Activated CD4-positive, alpha-beta memory T cell treated with anti-CD3 and anti-CD28 coated beads for 36 hours (primary cell): Measurements from ENCODE around the gene CHI3L2. TPM values are rescaled to one million over a fixed set of nuclear protein-coding genes. Genes with fewer than 3 reads are reported as not detected.

Experiments used
- CTCF ChIA-PET: fragments of 350-600 bp; sonication (Branson Sonifier 250); formaldehyde crosslinking; loops from one replicate; lab custom pipeline; 2021; ENCODE audit warnings: antibody characterized with exemption, inconsistent platforms; lab: Charles Lee
- POLR2A ChIA-PET: fragments of 350-600 bp; sonication (Branson Sonifier 250); formaldehyde crosslinking; loops from one replicate; lab custom pipeline; 2021; ENCODE audit warnings: antibody characterized with exemption; lab: Charles Lee
- DNase-seq: peaks from one replicate; pipeline ENCODE4 v3.0.0-alpha.2; 2020
- H3K27ac Mint-ChIP-seq: one replicate; pipeline ENCODE4 v1.8.0; 2021; ENCODE audit warnings: mixed read lengths
- H3K27me3 Mint-ChIP-seq: one replicate; pipeline ENCODE4 v1.8.0; 2021; ENCODE audit warnings: mixed read lengths
- H3K36me3 Mint-ChIP-seq: one replicate; pipeline ENCODE4 v1.8.0; 2021; ENCODE audit warnings: mixed read lengths
- H3K4me1 Mint-ChIP-seq: one replicate; pipeline ENCODE4 v1.8.0; 2021; ENCODE audit warnings: low read depth, mixed read lengths
- H3K4me3 Mint-ChIP-seq: one replicate; pipeline ENCODE4 v1.8.0; 2021; ENCODE audit warnings: mild to moderate bottlenecking, mixed read lengths
- H3K9me3 Mint-ChIP-seq: one replicate; pipeline ENCODE4 v1.8.0; 2021; ENCODE audit warnings: mixed read lengths
- intact Hi-C: fragments of 100-400 bp; cut with micrococcal nuclease; formaldehyde crosslinking; loops from one replicate; pipeline ENCODE4 v1.15.1; 2023
- total RNA-seq, 2 experiments: library from RNA; stranded (reverse); gene quantifications; one replicate each; pipeline ENCODE4 v1.2.3, GENCODE V29; 2021

The CHI3L2 gene
- total RNA-seq, 2 experiments from 2014 or later: 2.2 to 2.8 TPM

DNA sequence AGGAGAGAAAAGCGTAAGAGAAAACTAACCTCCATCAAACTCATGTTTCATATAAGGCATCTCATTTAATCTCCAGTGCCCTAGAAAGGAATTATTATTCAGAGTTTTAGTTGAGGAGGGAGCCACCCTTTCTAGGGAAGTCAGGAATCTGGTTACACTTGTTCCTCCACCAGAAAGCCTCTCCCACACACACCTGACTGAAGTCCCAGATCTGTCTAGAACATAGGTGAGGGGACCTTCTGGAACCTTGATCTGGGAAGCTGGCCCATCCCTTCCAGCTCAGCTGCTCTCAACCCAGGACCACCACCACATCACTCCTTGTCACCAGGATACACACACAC is 25.2 kb upstream of the CHI3L2 start:
- ChIA-PET CTCF (interaction anchor here (1.5 to 7.8 kb wide), 4 partner anchors 15 to 24 kb away, joined by 4 to 143 read pairs (median 6); no protein-coding TSS in a partner anchor), POLR2A (interaction anchor here (0.8 to 13.7 kb wide), 3 partner anchors 11 to 23 kb away, joined by 3 to 256 read pairs (median 4); no protein-coding TSS in a partner anchor)
- H3K27ac Mint-ChIP-seq: peak overlapping the region; percentile 97
- peaks cover 43% of the 10 kb centered on the region for H3K4me1 Mint-ChIP-seq
- no peaks in the 10 kb centered on the region for H3K27me3 Mint-ChIP-seq
- H3K9me3 Mint-ChIP-seq: no peaks in the 10 kb centered on the region
- intact Hi-C loops: loop anchor here (5.0 to 10.0 kb wide), 5 partner anchors 238 to 555 kb away; partner anchors contain the start of genes ATP5PB, DDX20, LRIF1 and WDR77
- peak overlapping the region; percentile 92 for H3K4me3 Mint-ChIP-seq
- H3K36me3 Mint-ChIP-seq: peaks cover 33% of the 10 kb centered on the region
- DNase-seq: no peak

- ChIA-PET POLR2A (interaction anchor here (0.9 to 13.7 kb wide), 3 partner anchors 11 to 15 kb away, joined by 4 to 256 read pairs (median 12); no protein-coding TSS in a partner anchor), CTCF (interaction anchor here (1.5 to 7.8 kb wide), 2 partner anchors 15 to 20 kb away, joined by 6 to 143 read pairs; no protein-coding TSS in a partner anchor)
- intact Hi-C loops: loop anchor here (5.0 to 10.0 kb wide), 5 partner anchors 238 to 554 kb away; partner anchors contain the start of genes ATP5PB, DDX20, LRIF1 and WDR77
- H3K36me3 Mint-ChIP-seq: peaks cover 26% of the 10 kb centered on the region
- peak overlapping the region; percentile 97 for H3K27ac Mint-ChIP-seq
- no peak for DNase-seq
- H3K9me3 Mint-ChIP-seq: no peaks in the 10 kb centered on the region
- no peaks in the 10 kb centered on the region for H3K27me3 Mint-ChIP-seq
- H3K4me3 Mint-ChIP-seq: peak overlapping the region; percentile 92
- peaks cover 38% of the 10 kb centered on the region for H3K4me1 Mint-ChIP-seq
Measured at GRCh38 chr1:111202707-111203623, 24.5 kb upstream of the CHI3L2 start.

DNA sequence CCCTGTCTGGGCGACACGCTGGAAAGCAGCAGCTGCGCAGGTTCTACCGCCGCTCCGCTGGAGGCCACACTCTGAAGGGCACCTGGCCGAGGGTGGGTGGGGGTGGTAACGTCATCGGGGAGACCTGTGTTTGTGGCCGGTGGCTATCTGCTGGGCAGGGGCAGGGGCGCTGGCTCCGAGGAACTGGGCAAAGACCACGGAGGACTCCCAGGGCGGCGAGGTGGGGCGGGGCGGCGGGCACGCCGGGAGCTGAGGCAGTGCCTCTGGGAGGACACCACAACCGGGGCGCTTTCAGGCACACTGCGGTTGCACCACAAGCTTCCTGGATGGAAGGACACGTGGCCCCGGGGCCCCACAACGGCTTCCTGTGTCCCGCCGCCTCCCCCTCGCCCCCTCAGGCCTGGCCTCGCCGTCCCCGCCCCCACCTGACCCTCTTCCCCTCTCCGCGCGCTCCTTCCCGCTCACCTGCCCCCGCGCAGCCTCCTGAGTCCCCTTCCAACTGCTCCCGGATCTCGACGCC is 23.8 kb upstream of the CHI3L2 start:
- peaks cover 19% of the 10 kb centered on the region for H3K36me3 Mint-ChIP-seq
- peak overlapping the region; percentile 92 for H3K4me3 Mint-ChIP-seq
- H3K9me3 Mint-ChIP-seq: no peaks in the 10 kb centered on the region
- no peaks in the 10 kb centered on the region for H3K27me3 Mint-ChIP-seq
- H3K27ac Mint-ChIP-seq: peak overlapping the region; percentile 97
- POLR2A ChIA-PET: interaction anchor here (1.0 to 13.7 kb wide), 3 partner anchors 8 to 14 kb away, joined by 4 to 256 read pairs (median 12); no protein-coding TSS in a partner anchor
- CTCF ChIA-PET: interaction anchor here (1.5 to 7.8 kb wide), 2 partner anchors 14 to 19 kb away, joined by 6 to 143 read pairs; no protein-coding TSS in a partner anchor
- intact Hi-C loops: loop anchor here (1.0 to 10.0 kb wide), 6 partner anchors 12 to 554 kb away; partner anchors contain the start of genes ATP5PB, DDX20, LRIF1 and WDR77
- peaks cover 38% of the 10 kb centered on the region for H3K4me1 Mint-ChIP-seq
- peak; percentile 93 for DNase-seq

DNA sequence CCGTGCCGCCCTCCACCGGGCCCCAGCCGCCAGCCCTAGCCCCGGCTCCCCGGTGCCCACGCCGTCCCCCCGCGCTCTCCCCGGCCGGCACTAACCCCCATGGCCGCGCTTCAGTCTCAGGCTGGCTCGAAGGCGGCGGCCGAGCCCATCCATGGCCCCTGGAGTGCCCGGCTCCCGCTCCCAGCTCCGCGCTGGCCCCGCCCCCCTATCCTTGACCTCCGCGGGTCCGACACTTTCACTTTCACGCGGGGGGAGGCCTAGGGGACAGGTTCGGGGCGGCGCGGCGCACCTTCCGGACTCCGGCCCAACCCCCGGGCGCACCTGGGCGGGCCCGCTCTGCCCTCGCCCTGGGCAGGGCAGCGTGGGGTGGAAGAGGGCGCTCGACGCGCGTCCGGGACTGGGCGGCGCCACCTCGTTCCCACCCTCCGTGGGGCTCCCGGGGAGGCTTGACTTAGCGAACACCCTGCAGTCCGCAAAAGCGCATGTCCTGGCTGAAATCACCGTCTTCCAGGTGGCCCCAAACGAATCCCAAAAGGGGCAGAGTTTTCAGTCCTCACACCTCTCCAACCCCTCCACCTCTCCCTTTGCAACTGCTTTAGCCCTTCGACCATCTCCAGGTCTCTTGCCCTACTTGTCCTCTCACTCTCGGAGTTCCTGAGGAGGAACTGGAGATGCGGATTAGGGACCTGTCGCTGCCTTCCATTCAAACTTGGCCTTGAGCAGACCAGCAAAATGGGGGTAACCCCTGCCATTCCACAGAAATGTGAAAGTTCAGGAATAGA is 23.1 kb upstream of the CHI3L2 start:
- H3K4me3 Mint-ChIP-seq: peak overlapping the region; percentile 92
- DNase-seq: peak; percentile 79
- H3K9me3 Mint-ChIP-seq: no peaks in the 10 kb centered on the region
- H3K36me3 Mint-ChIP-seq: peaks cover 12% of the 10 kb centered on the region
- POLR2A ChIA-PET: interaction anchor here (1.0 to 13.7 kb wide), 3 partner anchors 9 to 13 kb away, joined by 4 to 256 read pairs (median 12); no protein-coding TSS in a partner anchor
- intact Hi-C loops: loop anchor here (1.0 to 10.0 kb wide), 6 partner anchors 11 to 553 kb away; partner anchors contain the start of genes ATP5PB, DDX20, LRIF1 and WDR77
- peaks cover 38% of the 10 kb centered on the region for H3K4me1 Mint-ChIP-seq
- H3K27me3 Mint-ChIP-seq: no peaks in the 10 kb centered on the region
- peak overlapping the region; percentile 97 for H3K27ac Mint-ChIP-seq
- CTCF ChIA-PET: interaction anchor here (1.5 to 7.8 kb wide), 2 partner anchors 13 to 19 kb away, joined by 6 to 143 read pairs; no protein-coding TSS in a partner anchor

DNA sequence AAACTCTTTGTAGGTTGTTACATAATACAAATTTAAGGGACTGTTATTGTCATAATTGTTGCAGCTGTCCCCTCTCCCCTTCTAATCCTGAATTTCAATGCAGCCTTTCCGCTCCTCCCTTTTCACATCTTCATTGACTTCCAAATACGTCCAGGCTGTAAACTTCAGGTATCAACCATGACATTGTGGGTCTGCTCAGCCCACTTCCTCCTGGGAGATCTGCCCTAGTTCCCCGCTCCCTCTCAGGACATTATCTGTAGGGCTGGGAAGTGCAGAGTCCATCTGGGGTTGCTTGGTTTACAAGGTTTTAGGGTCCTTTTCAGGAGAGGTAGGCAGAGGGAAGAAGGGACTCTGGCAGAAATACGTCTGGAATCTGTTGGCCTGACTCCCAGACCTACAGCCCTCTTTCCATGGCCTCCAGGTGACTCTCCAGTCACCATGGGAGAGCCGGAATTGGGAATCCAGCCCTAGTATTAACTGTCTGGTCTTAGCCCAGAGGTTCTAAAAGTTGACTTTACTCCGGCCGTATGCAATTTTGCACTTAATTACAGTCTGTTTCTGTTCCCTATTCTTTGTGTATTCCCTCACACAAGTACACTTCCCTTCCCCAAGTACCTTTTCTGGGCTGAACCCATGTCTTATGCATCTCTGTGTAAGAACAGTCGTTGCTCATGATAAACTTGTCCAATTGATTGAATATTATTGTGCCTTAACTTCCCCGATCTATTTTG is 22.4 kb upstream of the CHI3L2 start:
- Mint-ChIP-seq H3K36me3 (peaks cover 5% of the 10 kb centered on the region), H3K4me3 (peak overlapping the region; percentile 67), H3K9me3 (no peaks in the 10 kb centered on the region), H3K4me1 (peaks cover 38% of the 10 kb centered on the region), H3K27ac (peak overlapping the region; percentile 79), H3K27me3 (no peaks in the 10 kb centered on the region)
- POLR2A ChIA-PET: no interaction called here
- no peak for DNase-seq
- CTCF ChIA-PET: interaction anchor here (7.8 kb wide), 1 partner anchor 13 kb away, joined by 143 read pairs; no protein-coding TSS in a partner anchor
- intact Hi-C loops: loop anchor here (1.0 to 10.0 kb wide), 6 partner anchors 10 to 552 kb away; partner anchors contain the start of genes ATP5PB, DDX20, LRIF1 and WDR77

DNA sequence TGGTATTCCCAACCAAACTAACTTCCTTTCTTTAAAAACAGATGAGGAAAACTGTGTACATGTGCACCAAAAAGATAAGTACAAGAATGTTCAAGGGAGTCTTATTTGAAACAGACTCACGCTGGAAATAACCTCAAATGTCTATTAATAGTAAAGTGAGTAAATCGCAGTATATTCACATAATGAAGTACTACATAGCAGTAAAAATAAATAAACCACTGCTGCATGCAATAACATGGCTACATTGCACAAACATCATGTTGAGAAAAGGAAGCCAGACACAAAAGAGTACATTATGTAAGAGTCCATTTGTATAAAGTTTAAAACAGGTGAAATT is 21.8 kb upstream of the CHI3L2 start:
- intact Hi-C loops: loop anchor here (10.0 kb wide), 1 partner anchor 241 kb away; the partner anchor contains the start of gene LRIF1
- H3K36me3 Mint-ChIP-seq: peaks cover under 1% of the 10 kb centered on the region
- H3K27ac Mint-ChIP-seq: no peak overlapping the region
- DNase-seq: no peak
- CTCF ChIA-PET: no interaction called here
- no peak overlapping the region for H3K4me3 Mint-ChIP-seq
- no peaks in the 10 kb centered on the region for H3K9me3 Mint-ChIP-seq
- H3K27me3 Mint-ChIP-seq: no peaks in the 10 kb centered on the region
- peaks cover 37% of the 10 kb centered on the region for H3K4me1 Mint-ChIP-seq
- POLR2A ChIA-PET: no interaction called here

DNA sequence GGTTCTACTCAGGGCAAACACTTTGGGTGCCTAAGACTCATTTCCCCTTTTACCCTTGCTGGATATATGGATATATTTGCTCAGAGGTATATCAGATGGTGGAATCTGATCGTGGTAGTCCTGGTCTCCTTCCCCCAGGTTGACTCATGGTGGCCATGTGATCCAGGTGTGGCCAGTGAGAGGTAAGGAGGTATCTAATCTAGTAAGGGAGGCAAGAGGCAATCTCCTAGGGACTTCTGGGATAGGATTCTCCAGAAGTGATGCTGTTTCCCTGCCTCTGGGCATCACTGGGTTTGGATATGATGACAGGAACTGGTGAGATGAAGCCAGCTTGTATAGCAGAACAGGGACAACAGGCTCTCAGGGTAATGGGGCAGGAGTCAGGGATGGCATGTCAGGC is 18.6 kb upstream of the CHI3L2 start:
- Mint-ChIP-seq H3K4me1 (peaks cover 35% of the 10 kb centered on the region), H3K27me3 (no peaks in the 10 kb centered on the region), H3K4me3 (no peak overlapping the region), H3K9me3 (no peaks in the 10 kb centered on the region), H3K27ac (no peak overlapping the region), H3K36me3 (no peaks in the 10 kb centered on the region)
- ChIA-PET CTCF (no interaction called here), POLR2A (no interaction called here)
- no peak for DNase-seq
- intact Hi-C loops: loop anchor here (10.0 kb wide), 1 partner anchor 244 kb away; the partner anchor contains the start of gene LRIF1

DNA sequence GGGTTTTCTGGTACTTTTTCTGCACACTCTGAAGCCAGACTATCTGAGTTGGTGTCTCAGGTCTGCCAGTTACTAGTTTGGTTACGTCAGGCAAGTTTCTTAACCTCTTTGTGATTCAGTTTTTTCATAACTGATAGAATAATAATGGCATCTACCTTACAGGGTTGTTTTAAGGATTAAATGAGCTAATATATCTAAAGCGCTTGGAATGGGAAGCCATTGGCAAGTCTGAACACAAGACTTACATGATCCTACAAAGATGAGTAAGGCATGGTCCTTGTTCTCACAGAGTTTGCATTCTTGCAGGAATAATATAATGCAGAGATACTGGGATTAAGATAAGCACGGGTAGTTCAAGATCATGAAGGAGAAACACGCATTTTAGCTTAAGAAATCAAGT is 17.9 kb upstream of the CHI3L2 start:
- Mint-ChIP-seq H3K36me3 (no peaks in the 10 kb centered on the region), H3K27me3 (no peaks in the 10 kb centered on the region), H3K9me3 (no peaks in the 10 kb centered on the region), H3K4me3 (no peak overlapping the region), H3K27ac (no peak overlapping the region), H3K4me1 (peaks cover 41% of the 10 kb centered on the region)
- POLR2A ChIA-PET: no interaction called here
- intact Hi-C loops: loop anchor here (10.0 kb wide), 2 partner anchors 245 to 875 kb away; partner anchors contain the start of genes LRIF1 and RBM15
- no peak for DNase-seq
- CTCF ChIA-PET: no interaction called here

GRCh38 chr1:111211921-111212320 is 15.6 kb upstream of the CHI3L2 start:
- Mint-ChIP-seq H3K9me3 (no peaks in the 10 kb centered on the region), H3K4me3 (no peak overlapping the region), H3K27ac (no peak overlapping the region), H3K27me3 (peaks cover 3% of the 10 kb centered on the region), H3K36me3 (no peaks in the 10 kb centered on the region), H3K4me1 (peaks cover 50% of the 10 kb centered on the region)
- ChIA-PET POLR2A (no interaction called here), CTCF (no interaction called here)
- no peak for DNase-seq
- intact Hi-C loops: loop anchor here (10.0 kb wide), 1 partner anchor 877 kb away; the partner anchor contains the start of gene RBM15

DNA sequence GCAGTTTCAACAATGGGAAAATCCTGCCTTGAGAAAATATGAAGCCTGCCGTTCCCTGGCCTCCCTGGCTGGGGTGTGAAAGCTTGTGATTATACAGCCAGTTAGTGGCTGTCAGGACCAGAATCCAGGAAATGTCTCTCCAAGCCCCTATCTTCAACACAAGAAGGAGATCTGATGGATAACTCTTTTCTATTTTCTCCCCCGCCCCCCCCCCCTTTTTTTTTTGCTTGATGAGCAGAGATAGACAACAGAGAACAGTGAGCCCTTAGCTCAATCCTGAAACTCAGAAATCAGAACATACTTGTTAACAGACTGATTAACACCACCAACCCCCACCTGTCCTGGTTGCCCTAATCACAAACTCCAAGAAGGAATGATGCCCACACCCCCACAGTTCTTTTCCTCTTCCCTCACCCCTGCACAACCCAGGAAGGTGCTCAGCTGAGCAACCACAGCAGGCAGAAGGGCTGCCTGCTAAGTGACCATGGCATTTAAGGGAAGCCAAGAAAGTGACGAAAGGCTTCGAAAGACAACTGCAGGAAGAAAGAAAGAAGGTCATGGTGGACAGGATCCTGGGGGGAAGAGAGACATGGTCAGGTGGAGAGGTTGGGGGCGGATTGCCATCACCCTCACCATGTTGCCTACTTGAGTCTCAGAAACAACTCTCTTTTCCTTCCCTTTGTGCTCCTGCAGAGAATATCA is 14.7 kb upstream of the CHI3L2 start:
- Mint-ChIP-seq H3K9me3 (no peaks in the 10 kb centered on the region), H3K27me3 (peaks cover 3% of the 10 kb centered on the region), H3K27ac (peak overlapping the region; percentile 95), H3K36me3 (no peaks in the 10 kb centered on the region), H3K4me3 (no peak overlapping the region), H3K4me1 (peaks cover 59% of the 10 kb centered on the region)
- ChIA-PET POLR2A (no interaction called here), CTCF (no interaction called here)
- DNase-seq: no peak
- intact Hi-C loops: loop anchor here (10.0 kb wide), 1 partner anchor 878 kb away; the partner anchor contains the start of gene RBM15
